ENCODE results near the gene GPC5. TPM values are rescaled to one million over a fixed set of nuclear protein-coding genes. Genes with fewer than 3 reads are reported as not detected.

GPC5 gene
- total and polyA plus RNA-seq, 4 donors = 15.2 to 54.4 (median 24.0) TPM

DNA sequence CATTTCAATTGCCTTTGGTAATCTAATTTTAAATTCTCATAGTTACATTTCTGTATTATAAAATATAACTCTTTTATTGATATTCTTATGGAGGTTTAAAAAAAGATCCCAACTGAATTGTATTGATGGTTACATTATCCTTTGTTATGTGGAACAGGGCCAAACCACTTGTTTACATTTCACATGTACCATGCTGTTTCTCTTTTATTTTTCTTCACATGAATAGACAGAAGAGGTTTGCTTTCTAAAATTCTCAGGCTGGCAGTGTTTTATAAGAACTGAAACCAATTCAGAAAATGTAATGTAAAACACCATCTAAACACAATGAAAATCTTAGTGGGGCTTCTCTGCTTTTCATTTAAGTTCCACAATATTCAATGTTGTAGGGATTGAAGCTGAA lies 122.5 kb downstream of the GPC5 start:
- no peak overlapping the region for H3K4me3 ChIP-seq (ENCODE audit: low read depth, low read length)
- peak in 1 of 6 donors; percentile 35 for DNase-seq (ENCODE audit: low read depth in 4 of 6, low spot score in 6 of 6)
- H3K9me3 ChIP-seq (ENCODE audit: control insufficient read depth, insufficient read depth, low read length) = no peaks in the 10 kb centered on the region
- H3K36me3 ChIP-seq (ENCODE audit: control insufficient read depth, insufficient read depth, low read length) = no peaks in the 10 kb centered on the region
- H3K27me3 ChIP-seq (ENCODE audit: control insufficient read depth, insufficient read depth, low read length) = no peaks in the 10 kb centered on the region
- no peaks in the 10 kb centered on the region for H3K4me1 ChIP-seq (ENCODE audit: control insufficient read depth, insufficient read depth, low read length)
- no peak overlapping the region for H3K27ac ChIP-seq (ENCODE audit: low read depth, low read length)

DNA sequence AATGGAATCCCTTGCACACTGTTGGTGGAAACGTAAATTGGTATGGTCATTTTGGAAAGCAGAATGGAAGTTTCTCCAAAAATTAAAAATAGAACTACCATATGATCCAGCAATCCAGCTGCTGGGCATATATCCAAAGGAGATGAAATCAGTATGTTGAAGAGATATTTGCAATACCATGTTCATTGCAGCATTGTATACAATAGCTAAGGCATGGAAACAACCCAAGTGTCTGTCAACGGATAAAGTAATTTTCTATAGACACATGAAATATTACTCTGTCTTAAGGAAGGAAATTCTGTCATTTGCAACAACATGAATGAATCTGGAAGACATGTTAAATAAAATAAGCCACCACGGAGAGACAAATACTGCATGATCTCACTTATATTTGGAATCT lies 124.7 kb downstream of the GPC5 start:
- H3K4me1 ChIP-seq (ENCODE audit: control insufficient read depth, insufficient read depth, low read length) = no peaks in the 10 kb centered on the region
- no peaks in the 10 kb centered on the region for H3K36me3 ChIP-seq (ENCODE audit: control insufficient read depth, insufficient read depth, low read length)
- DNase-seq (ENCODE audit: low read depth in 4 of 6, low spot score in 6 of 6) = no peak

DNA sequence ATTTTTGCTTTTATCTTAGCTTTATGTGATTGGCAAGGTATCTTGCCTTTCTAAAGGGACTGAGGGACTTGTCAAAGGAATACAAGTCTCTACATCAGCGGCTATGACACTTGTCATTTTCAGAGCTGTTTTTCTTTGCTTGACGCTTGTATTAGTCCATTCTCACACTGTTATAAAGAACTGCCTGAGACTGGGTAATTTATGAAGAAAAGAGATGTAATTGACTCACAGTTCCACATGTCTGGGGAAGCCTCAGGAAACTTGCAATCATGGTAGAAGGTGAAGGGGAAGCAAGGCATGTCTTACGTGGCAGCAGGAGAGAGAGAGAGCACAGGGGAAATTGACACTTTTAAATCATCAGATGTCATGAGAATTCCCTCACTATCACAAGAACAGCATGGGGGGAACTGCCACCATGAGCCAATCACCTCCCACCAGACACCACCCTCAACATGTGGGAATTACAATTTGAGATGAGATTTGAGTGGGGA lies 128.2 kb downstream of the GPC5 start:
- no peak overlapping the region for H3K4me3 ChIP-seq (ENCODE audit: low read depth, low read length)
- no peaks in the 10 kb centered on the region for H3K4me1 ChIP-seq (ENCODE audit: control insufficient read depth, insufficient read depth, low read length)
- H3K36me3 ChIP-seq (ENCODE audit: control insufficient read depth, insufficient read depth, low read length) = no peaks in the 10 kb centered on the region
- no peaks in the 10 kb centered on the region for H3K27me3 ChIP-seq (ENCODE audit: control insufficient read depth, insufficient read depth, low read length)
- no peak for DNase-seq (ENCODE audit: low read depth in 4 of 6, low spot score in 6 of 6)
- H3K9me3 ChIP-seq (ENCODE audit: control insufficient read depth, insufficient read depth, low read length) = no peaks in the 10 kb centered on the region
- 100% methylated on average over 1 of the region's 3 CpGs for WGBS (ENCODE audit: insufficient coverage)
- H3K27ac ChIP-seq (ENCODE audit: low read depth, low read length) = no peak overlapping the region

More for the DNA sequence above, 124.7 kb downstream of the GPC5 start:
- WGBS (ENCODE audit: insufficient coverage) = no CpG with 5 or more reads among the region's 3 CpGs
- Histone ChIP-seq H3K27ac (ENCODE audit: low read depth, low read length) (no peak overlapping the region), H3K9me3 (ENCODE audit: control insufficient read depth, insufficient read depth, low read length) (no peaks in the 10 kb centered on the region), H3K27me3 (ENCODE audit: control insufficient read depth, insufficient read depth, low read length) (no peaks in the 10 kb centered on the region), H3K4me3 (ENCODE audit: low read depth, low read length) (no peak overlapping the region)

DNA sequence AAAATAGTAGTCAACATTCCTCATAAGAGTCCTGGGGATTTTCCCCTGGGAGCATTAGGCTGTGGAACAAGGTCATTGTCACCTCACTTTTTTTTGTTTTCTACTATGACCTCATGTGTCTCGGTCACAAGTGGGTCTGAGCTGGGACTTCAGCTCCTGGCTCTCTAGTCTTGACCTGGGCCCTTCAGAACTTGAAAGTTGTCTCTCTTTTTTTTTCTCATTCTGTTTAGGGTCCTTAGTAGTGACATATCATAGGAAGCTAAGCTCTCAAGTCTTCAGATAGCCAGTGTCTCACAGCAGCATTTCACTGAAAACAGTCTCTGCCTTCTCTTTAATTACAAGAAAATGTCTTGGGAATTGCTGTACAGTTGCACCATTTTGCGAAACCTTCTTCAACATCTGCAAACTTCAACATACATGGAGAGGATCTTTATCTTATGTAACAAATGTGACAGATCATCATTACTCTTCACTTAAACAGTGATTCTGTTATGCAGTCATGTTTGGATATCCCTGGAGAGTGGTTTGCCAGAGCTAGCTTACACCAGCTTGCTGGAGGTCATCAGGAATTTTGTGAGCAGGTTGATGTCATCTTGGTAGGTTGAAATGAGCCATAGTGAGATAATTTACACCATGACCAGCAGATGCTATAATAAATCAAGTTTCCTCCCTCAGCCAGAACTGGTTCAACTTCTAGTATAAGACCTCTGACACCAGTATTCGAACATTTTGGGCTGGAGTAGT lies 131.5 kb downstream of the GPC5 start:
- Histone ChIP-seq H3K4me1 (ENCODE audit: control insufficient read depth, insufficient read depth, low read length) (no peaks in the 10 kb centered on the region), H3K27ac (ENCODE audit: low read depth, low read length) (no peak overlapping the region), H3K9me3 (ENCODE audit: control insufficient read depth, insufficient read depth, low read length) (no peaks in the 10 kb centered on the region), H3K27me3 (ENCODE audit: control insufficient read depth, insufficient read depth, low read length) (no peaks in the 10 kb centered on the region), H3K36me3 (ENCODE audit: control insufficient read depth, insufficient read depth, low read length) (no peaks in the 10 kb centered on the region), H3K4me3 (ENCODE audit: low read depth, low read length) (no peak overlapping the region)
- no peak for DNase-seq (ENCODE audit: low read depth in 4 of 6, low spot score in 6 of 6)
- WGBS (ENCODE audit: insufficient coverage) = 100% methylated on average over 1 of the region's 3 CpGs

DNA sequence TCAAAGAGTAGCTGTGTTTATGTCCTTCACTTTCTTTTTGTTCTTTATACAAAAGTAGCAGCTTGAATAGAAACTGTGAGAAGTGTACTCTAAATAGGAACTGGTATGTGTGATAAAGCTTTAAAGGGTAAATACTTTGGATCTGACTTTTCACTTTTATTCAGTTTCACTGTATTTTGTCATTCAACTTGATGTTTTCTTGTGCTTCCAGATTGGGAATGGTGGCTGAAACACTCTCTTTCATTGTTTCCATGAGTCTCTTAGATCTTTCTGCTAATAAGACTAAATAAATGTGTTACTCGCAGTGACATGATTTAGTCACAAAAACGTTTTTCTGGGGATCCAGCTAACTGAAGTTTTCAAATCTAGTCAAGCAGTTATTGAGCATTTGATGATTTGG lies 133.2 kb downstream of the GPC5 start:
- no peak overlapping the region for H3K4me3 ChIP-seq (ENCODE audit: low read depth, low read length)
- WGBS (ENCODE audit: insufficient coverage) = no CpG with 5 or more reads among the region's 2 CpGs

DNA sequence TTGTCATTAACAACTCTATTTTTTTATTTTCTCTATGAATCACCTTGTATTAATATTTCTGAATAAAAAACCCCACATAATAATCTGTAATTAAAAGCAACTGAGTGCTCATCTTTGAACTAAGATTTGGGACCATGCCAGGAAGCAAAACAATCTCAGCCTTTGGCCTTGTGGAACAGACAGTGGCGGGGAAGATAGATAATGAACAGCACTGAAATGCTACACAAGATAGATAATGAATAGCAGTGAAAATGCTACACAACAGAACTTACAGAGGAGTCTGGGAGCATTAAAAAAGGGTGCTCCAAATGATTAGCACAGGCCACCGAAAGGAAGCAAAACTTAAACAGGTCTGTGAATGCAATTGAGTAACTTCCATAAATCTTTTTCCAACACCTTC lies 134.9 kb downstream of the GPC5 start:
- Histone ChIP-seq H3K9me3 (ENCODE audit: control insufficient read depth, insufficient read depth, low read length) (no peaks in the 10 kb centered on the region), H3K36me3 (ENCODE audit: control insufficient read depth, insufficient read depth, low read length) (no peaks in the 10 kb centered on the region), H3K4me3 (ENCODE audit: low read depth, low read length) (no peak overlapping the region), H3K4me1 (ENCODE audit: control insufficient read depth, insufficient read depth, low read length) (no peaks in the 10 kb centered on the region), H3K27ac (ENCODE audit: low read depth, low read length) (no peak overlapping the region), H3K27me3 (ENCODE audit: control insufficient read depth, insufficient read depth, low read length) (no peaks in the 10 kb centered on the region)
- WGBS (ENCODE audit: insufficient coverage) = no CpG with 5 or more reads among the region's 2 CpGs
- peak in 1 of 6 donors; percentile 39 for DNase-seq (ENCODE audit: low read depth in 4 of 6, low spot score in 6 of 6)

More for the DNA sequence above, 133.2 kb downstream of the GPC5 start:
- no peaks in the 10 kb centered on the region for H3K36me3 ChIP-seq (ENCODE audit: control insufficient read depth, insufficient read depth, low read length)
- no peak overlapping the region for H3K27ac ChIP-seq (ENCODE audit: low read depth, low read length)
- H3K4me1 ChIP-seq (ENCODE audit: control insufficient read depth, insufficient read depth, low read length) = no peaks in the 10 kb centered on the region
- no peaks in the 10 kb centered on the region for H3K9me3 ChIP-seq (ENCODE audit: control insufficient read depth, insufficient read depth, low read length)
- no peak for DNase-seq (ENCODE audit: low read depth in 4 of 6, low spot score in 6 of 6)
- no peaks in the 10 kb centered on the region for H3K27me3 ChIP-seq (ENCODE audit: control insufficient read depth, insufficient read depth, low read length)

DNA sequence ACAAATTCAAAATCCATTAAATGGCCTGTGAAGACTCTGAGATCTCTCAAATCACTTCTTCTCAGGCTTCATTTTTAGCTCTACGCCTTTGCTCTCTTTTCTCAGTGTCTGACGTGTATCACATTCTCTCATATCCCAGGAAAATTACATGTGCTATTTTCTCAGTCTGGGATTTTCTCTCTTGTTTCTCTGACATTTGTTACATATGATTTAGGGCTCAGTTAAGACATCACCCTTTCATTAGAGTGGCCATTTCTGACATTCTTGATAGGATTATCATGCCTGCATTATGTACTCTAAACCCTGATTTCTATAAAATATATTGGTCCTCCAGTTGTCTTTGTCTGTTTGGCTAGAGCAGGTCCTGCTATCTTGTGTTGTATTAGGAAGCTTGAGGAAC lies 136.6 kb downstream of the GPC5 start:
- DNase-seq (ENCODE audit: low read depth in 4 of 6, low spot score in 6 of 6) = no peak
- Histone ChIP-seq H3K27ac (ENCODE audit: low read depth, low read length) (no peak overlapping the region), H3K4me3 (ENCODE audit: low read depth, low read length) (no peak overlapping the region), H3K4me1 (ENCODE audit: control insufficient read depth, insufficient read depth, low read length) (no peaks in the 10 kb centered on the region), H3K27me3 (ENCODE audit: control insufficient read depth, insufficient read depth, low read length) (no peaks in the 10 kb centered on the region), H3K36me3 (ENCODE audit: control insufficient read depth, insufficient read depth, low read length) (no peaks in the 10 kb centered on the region), H3K9me3 (ENCODE audit: control insufficient read depth, insufficient read depth, low read length) (no peaks in the 10 kb centered on the region)
- WGBS (ENCODE audit: insufficient coverage) = 100% methylated on average over 1 of the region's 2 CpGs

DNA sequence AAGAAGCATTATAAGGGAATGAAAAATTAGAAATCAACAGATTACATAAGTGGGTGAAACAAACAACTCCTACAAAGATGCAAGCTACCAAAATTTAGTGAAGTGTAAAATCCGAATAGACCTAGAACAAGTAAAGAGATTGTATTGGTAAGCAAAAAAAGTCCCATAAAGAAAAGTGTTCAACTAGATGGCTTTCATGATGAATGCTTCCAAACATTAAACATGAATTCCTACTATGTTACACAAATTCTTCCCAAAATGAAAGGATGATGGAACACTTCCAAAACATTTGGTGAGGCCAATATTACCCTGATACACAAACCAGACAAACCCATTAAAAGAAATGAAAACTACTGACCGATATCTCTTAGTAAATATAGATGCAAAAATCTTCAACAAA lies 139.0 kb downstream of the GPC5 start:
- no peaks in the 10 kb centered on the region for H3K9me3 ChIP-seq (ENCODE audit: control insufficient read depth, insufficient read depth, low read length)

DNA sequence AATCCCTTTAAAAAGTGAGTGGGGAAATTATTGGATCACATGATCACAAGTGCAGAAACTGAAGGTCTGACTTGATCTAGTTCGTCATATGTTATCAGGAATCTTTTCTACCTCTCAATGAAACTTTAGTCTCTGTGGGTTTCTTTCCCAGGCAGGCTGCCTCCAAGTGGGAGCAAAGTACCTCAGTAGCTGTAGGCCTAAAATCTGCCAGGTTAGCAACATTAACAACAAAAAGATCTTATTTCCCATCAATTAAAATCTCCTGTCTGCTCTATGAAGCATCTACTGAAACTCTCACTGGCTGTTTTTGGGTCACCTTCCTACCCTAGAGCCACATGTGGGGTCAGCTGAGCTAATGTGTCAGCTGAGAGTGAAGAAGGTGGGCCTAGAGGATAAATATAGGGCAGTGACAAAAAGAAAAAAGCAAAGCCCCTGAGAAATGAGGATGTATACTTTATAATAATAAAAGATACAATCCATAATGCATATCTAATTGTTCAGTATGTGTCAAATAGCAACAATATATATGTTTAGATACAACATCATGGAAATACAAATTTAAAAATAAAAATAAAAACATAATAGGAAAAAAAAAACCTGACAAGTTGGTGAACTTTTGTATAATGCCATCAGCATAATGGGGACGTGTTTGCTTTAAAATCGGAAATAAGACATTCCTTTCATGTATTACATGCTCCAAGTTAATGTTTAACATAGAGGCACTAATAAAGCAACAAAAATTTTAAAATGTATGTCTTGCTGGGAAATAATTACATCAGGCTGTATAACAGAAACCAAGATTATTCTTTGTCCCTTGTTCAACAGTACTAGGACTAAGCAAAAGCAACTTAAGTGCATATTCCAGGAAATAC lies 141.1 kb downstream of the GPC5 start:
- no CpG with 5 or more reads among the region's 3 CpGs for WGBS (ENCODE audit: insufficient coverage)
- Histone ChIP-seq H3K4me1 (ENCODE audit: control insufficient read depth, insufficient read depth, low read length) (no peaks in the 10 kb centered on the region), H3K27ac (ENCODE audit: low read depth, low read length) (no peak overlapping the region), H3K27me3 (ENCODE audit: control insufficient read depth, insufficient read depth, low read length) (no peaks in the 10 kb centered on the region), H3K4me3 (ENCODE audit: low read depth, low read length) (no peak overlapping the region), H3K9me3 (ENCODE audit: control insufficient read depth, insufficient read depth, low read length) (no peaks in the 10 kb centered on the region), H3K36me3 (ENCODE audit: control insufficient read depth, insufficient read depth, low read length) (no peaks in the 10 kb centered on the region)
- DNase-seq (ENCODE audit: low read depth in 4 of 6, low spot score in 6 of 6) = no peak

More for the DNA sequence above, 139.0 kb downstream of the GPC5 start:
- Histone ChIP-seq H3K27me3 (ENCODE audit: control insufficient read depth, insufficient read depth, low read length) (no peaks in the 10 kb centered on the region), H3K27ac (ENCODE audit: low read depth, low read length) (no peak overlapping the region), H3K36me3 (ENCODE audit: control insufficient read depth, insufficient read depth, low read length) (no peaks in the 10 kb centered on the region), H3K4me3 (ENCODE audit: low read depth, low read length) (no peak overlapping the region), H3K4me1 (ENCODE audit: control insufficient read depth, insufficient read depth, low read length) (no peaks in the 10 kb centered on the region)
- no peak for DNase-seq (ENCODE audit: low read depth in 4 of 6, low spot score in 6 of 6)
- no CpG with 5 or more reads among the region's 2 CpGs for WGBS (ENCODE audit: insufficient coverage)

Data from spinal cord (tissue), 10 donors.